ENCODE data around the gene RFNG. TPM values are rescaled to one million over a fixed set of nuclear protein-coding genes. Genes with fewer than 3 reads are reported as not detected.
A peak's percentile ranks its signal among the peaks of the same experiment; 100 is the strongest.

The RFNG gene
- total and polyA plus RNA-seq, 2 of the 13 experiments (the other 11 are each of a cell fraction or from before 2014, with no cell fraction given): 61.4 to 64.0 TPM

- TF ChIP-seq ZNF142 (CRISPR knock-in tag; IDR thresholded peaks at IDR 0.05) (no peak), THRA (CRISPR knock-in tag; IDR thresholded peaks at IDR 0.05; ENCODE audit: borderline replicate concordance) (peak; percentile 48; the same call in 1 of the 2 replicates), ZBTB38 (CRISPR knock-in tag; IDR thresholded peaks at IDR 0.05) (peak; percentile 65), MTERF4 (CRISPR knock-in tag; IDR thresholded peaks at IDR 0.05) (no peak), ZNF501 (CRISPR knock-in tag; IDR thresholded peaks at IDR 0.05) (0 out of 2 replicates have a peak, but pooled peaks have one; percentile 26), UBTF (CRISPR knock-in tag; IDR thresholded peaks at IDR 0.05) (peak; percentile 59), SRY (CRISPR knock-in tag; IDR thresholded peaks at IDR 0.05) (no peak), MEIS1 (CRISPR knock-in tag; IDR thresholded peaks at IDR 0.05; ENCODE audit: borderline replicate concordance) (0 out of 2 replicates have a peak, but pooled peaks have one; percentile 29), NFATC3 (CRISPR knock-in tag; IDR thresholded peaks at IDR 0.05) (no peak), FOXO1 (CRISPR knock-in tag; IDR thresholded peaks at IDR 0.05) (0 out of 2 replicates have a peak, but pooled peaks have one; percentile 20), ZFP37 (CRISPR knock-in tag; IDR thresholded peaks at IDR 0.05; ENCODE audit: borderline replicate concordance) (no peak), ZNF761 (CRISPR knock-in tag; conservative IDR thresholded peaks at IDR 0.05) (0 out of 2 replicates have a peak, but pooled peaks have one; percentile 33), ZNF282 (IDR thresholded peaks at IDR 0.05; ENCODE audit: partially characterized antibody) (no peak), XRCC5 (optimal IDR thresholded peaks at IDR 0.05; ENCODE audit: low read length) (peak; percentile 31), CERS6 (CRISPR knock-in tag; IDR thresholded peaks at IDR 0.05) (no peak)
Measured at GRCh38 chr17:82039695-82040299, 11.8 kb downstream of the RFNG start (continued).
